SK-MEL-5 (cell line): Measurements from ENCODE around the gene PAFAH1B1. TPM values are rescaled to one million over a fixed set of nuclear protein-coding genes. Genes with fewer than 3 reads are reported as not detected.
"Not testable (repeated sequence)": the region's sequence is repeated elsewhere in the genome, so short reads cannot be mapped to it uniquely, and the experiment has no call there.

Experiments
- DNase-seq: peaks from one replicate; pipeline ENCODE4 v3.0.0-alpha.2; 2016; ENCODE audit warnings: low read depth, low spot score
- in situ Hi-C: cut with HindIII; loops from 2 replicates; pipeline ENCODE4 v1.10.0; 2016; ENCODE audit warnings: low sequenced_read_pairs, high pct_unique_total_duplicates, low pct_unique_long_range_greater_than_20kb
- total RNA-seq: library from RNA; depleted of rRNA; stranded (reverse); fragments of >200 nt; shearing (Covaris generic); gene quantifications from 2 replicates; pipeline ENCODE4 v1.2.3, GENCODE V29; 2014

PAFAH1B1 gene
- total RNA-seq, 1 experiment from 2014 or later = 110 TPM

DNA sequence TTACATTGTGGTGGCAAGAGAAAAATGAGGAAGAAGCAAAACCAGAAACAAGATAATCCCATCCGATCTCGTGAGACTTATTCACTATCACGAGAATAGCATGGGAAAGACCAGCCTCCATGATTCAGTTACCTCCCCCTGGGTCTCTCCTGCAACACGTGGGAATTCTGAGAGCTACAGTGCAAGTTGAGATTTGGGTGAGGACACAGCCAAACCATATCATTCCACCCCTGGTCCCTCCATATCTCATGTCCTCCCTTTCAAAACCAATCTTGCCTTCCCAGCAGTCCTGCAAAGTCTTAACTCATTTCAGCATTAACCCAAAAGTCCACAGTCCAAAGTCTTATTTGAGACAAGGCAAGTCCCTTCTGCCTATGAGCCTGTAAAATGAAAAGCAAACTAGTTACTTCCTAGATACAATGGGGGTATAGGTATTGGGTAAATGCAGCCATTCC is 28.5 kb downstream of the PAFAH1B1 start:
- not testable (repeated sequence) for DNase-seq
- in situ Hi-C loops = loop anchor here (25.0 kb wide), 1 partner anchor 135 kb away; no protein-coding TSS in a partner anchor

DNA sequence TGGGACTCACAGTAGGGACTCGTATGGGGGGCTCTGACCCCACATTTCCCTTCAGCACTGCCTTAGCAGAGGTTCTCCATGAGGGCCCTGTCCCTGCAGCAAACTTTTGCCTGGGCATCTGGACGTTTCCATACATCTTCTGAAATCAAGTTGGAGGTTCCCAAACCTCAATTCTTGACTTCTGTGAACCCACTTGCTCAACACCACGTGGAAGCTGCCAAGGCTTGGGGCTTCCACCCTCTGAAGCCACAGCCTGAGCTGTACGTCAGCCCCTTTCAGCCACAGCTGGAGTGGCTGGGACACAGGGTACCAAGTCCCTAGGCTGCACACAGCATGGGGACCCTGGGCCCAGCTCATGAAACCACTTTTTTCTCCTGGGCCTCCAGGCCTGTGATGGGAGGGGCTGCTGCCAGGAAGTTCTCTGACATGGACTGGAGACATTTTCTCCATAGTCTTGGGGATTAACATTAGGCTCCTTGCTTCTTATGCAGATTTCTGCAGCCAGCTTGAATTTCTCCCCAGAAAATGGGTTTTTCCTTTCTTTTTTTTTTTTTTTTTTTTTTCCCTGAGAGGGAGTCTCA is 29.4 kb downstream of the PAFAH1B1 start:
- in situ Hi-C loops = loop anchor here (25.0 kb wide), 1 partner anchor 136 kb away; no protein-coding TSS in a partner anchor
- DNase-seq = not testable (repeated sequence)

DNA sequence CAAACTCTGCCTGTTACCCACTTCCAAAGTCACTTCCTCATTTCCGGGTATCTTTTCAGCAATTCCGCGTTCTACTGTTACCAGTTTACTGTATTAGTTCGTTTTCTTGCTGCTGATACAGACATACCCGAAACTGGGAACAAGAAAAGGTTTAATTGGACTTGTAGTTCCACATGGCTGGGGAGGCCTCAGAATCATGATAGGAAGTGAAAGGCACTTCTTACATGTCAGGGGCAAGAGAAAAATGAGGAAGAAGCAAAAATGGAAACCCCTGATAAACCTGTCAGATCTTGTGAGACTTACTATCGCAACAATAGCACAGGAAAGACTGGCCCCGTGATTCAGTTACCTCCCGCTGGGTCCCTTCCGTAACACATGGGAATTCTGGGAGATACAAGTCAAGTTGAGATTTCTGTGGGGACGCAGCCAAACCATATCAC is 30.9 kb downstream of the PAFAH1B1 start:
- in situ Hi-C loops = loop anchor here (25.0 kb wide), 1 partner anchor 137 kb away; no protein-coding TSS in a partner anchor
- DNase-seq = no peak

DNA sequence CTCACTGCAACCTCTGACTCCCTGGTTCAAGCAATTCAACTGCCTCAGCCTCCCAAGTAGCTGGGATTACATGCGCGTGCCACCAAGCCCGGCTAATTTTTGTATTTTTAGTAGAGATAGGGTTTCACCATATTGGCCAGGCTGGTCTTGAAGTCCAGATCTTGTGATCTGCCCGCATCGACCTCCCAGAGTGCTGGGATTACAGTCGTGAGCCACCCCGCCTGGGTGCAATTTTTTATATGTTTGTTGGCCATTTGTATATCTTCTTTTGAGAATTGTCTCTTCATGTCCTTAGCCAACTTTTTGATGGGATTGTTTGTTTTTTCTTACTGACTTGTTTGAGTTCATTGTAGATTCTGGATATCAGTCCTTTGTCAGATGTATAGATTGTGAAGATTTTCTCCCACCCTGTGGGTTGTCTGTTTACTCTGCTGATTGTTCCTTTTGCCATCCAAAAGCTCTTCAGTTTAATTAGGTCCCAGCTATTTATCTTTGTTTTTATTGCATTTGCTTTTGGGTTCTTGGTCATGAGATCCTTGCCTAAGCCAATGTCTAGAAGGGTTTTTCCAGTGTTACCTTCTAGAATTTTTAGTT is 33.3 kb downstream of the PAFAH1B1 start:
- in situ Hi-C loops = not testable (repeated sequence)

DNA sequence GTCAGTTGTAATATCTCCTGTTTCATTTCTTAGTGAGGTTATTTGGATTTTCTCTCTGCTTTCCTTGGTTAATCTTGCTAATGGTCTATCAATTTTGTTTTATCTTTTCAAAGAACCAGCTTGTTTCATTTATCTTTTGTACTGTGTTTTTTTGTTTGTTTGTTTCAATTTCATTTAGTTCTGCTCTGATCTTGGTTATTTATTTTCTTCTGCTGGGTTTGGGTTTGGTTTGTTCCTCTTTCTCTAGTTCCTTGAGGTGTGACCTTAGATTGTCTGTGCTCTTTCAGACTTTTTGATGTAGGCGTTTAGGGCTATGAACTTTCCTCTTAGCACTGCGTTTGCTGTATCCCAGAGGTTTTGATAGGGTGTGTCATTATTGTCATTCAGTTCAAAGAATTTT is 35.5 kb downstream of the PAFAH1B1 start:
- in situ Hi-C loops = not testable (repeated sequence)

More for the DNA sequence above, 33.3 kb downstream of the PAFAH1B1 start:
- not testable (repeated sequence) for DNase-seq

DNA sequence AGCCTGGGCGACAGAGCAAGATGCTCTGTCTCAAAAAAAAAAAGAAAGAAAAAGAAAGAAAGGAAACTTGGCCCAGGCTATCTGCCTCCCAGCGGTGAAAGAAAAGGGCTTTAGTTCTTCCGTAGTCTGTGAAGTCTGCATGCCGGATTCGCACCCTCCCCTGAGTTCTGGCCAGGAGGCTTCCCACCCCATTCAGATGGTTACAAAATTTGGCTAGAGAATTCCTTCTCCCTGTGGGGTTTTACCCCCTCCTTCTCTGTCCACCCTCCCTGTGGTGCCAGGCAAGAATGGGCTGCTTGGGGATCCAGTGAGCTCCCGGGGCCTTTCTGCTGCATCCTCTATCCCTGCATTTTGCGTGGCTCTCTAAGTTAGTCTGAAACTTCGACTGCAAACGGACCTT is 37.8 kb downstream of the PAFAH1B1 start:
- in situ Hi-C loops = no loop called here
- DNase-seq = no peak

More for the DNA sequence above, 35.5 kb downstream of the PAFAH1B1 start:
- DNase-seq = not testable (repeated sequence)

DNA sequence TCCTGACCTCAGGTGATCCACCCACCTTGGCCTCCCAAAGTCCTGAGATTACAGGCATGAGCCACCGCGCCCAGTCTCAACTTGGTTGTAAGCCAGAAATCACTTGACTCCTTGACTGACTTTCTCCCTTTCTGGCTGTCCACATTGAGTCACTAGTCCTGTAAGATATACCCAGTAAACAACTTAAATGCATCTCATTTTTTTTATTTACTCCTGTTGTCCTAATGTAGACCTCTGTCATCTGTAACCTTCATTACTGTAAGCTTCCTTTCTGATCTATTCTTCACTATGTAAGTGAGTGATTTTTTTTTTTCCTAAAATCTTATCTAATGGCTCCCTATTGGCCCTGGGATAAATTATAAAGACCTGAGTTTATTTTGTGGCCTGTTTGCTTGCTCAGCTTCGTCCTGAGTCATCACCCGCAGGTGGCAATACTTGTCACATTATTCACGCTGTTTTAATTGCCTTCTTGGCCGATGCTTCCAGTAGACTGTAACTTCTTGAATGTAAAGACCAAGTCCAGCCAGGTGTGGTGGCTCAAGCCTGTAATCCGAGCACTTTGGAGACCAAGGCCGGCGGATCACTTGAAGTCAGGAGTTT is 41.0 kb downstream of the PAFAH1B1 start:
- DNase-seq = no peak
- in situ Hi-C loops = no loop called here

DNA sequence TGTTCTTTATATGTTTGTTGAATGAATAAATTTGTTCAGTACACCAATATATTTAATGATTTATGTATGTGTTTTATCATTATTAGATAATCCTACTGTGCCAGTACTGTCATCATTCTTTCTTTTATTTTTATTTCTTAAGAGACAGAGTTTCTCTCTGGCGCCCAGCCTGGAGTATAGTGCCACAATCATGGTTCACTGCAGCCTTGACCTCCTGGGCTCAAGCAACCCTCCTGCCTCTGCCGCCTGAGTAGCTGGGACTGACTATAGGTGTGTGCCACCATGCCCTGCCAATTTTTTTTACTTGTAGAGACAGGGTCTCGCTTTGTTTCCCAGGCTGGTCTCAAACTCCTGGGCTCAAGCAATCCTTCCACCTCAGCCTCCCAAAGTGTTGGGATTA is 41.8 kb downstream of the PAFAH1B1 start:
- no peak for DNase-seq
- in situ Hi-C loops = no loop called here

DNA sequence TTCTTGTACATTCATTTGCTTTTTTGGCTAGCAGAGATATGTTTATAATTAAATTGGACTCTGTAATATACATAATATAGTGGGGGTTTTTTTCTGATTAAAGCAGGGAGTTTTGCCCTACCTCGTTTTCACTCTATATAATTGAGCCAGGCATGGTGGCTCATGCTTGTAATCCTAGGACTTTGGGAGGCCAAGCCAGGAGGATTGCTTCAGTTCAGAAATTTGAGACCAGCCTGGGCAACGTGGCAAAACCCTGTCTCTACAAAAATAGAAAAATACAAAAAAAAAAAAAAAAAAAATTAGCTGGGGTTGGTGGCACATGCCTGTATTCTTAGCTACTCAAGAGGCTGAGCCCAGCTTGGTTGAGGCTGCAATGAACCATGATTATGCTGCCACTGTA is 42.2 kb downstream of the PAFAH1B1 start:
- in situ Hi-C loops = no loop called here
- DNase-seq = no peak

DNA sequence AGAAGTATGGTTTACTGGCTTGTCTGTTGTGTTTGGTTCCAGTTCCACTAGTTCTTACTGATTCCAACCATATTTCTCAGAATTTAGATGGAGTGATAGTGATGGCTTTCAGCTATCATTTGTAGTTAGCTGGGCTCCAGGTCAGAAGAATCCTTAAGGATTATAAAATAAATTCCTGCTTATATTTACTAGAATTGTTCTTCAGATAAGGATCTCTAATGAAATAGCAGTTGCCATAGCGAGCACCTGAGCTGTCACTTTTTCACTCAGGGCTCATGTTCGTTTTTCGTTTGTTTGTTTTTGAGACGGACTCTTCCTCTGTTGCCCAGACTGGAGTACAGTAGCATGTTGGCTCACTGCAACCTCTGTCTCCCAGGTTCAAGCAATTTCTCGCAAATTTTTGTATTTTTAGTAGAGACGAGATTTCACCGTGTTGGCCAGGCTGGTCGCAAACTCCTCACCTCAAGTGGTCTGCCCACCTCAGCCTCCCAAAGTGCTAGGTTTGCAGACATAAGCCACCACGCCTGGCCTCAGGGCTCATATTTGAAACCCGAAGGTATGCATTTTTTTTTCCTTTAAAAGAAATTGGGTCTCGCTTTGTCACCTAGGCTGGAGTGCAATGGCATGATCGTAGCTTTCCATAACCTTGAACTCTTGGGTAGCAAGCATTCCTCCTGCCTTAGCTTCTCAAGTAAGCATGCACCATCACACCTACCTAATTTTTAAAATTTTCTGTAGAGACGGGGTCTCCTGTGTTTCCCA is 42.9 kb downstream of the PAFAH1B1 start:
- in situ Hi-C loops = no loop called here
- no peak for DNase-seq

DNA sequence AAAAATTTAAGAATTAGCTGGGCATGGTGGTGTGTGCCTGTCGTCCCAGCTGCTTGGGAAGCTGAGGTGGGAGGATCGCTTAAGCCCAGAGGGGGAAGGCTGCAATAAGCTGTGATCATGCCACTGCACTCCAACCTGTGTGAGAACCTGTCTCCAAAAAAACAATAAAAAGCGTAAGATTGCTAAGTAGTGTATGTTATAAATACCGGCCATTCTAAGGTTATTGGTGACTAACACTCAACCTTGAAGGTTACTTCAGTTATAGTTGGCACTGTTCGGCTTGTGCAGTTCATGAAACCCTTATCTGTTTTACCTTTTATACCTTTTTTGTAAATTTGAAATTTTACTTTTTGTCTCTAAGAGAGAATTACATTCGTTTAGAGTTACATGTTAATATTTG is 44.0 kb downstream of the PAFAH1B1 start:
- in situ Hi-C loops = no loop called here

DNA sequence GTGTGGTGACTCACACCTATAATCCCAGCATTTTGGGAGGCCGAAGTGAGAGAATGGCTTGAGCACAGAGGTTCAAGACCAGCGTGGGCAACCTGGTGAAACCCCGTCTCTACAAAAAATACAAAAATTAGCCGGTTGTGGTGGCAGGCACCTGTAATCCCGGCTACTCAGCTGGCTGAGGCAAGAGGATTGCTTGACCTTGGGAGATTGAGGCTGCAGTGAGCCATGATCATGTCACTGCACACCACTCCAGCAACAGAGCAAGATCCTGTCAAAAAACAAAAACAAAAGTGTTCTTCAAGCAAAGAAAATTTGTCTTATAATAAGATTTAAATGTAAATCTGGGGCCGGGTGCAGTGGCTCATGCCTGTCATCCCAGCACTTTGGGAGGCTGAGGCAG is 51.5 kb downstream of the PAFAH1B1 start:
- DNase-seq = no peak
- in situ Hi-C loops = no loop called here

More for the DNA sequence above, 44.0 kb downstream of the PAFAH1B1 start:
- DNase-seq = no peak

DNA sequence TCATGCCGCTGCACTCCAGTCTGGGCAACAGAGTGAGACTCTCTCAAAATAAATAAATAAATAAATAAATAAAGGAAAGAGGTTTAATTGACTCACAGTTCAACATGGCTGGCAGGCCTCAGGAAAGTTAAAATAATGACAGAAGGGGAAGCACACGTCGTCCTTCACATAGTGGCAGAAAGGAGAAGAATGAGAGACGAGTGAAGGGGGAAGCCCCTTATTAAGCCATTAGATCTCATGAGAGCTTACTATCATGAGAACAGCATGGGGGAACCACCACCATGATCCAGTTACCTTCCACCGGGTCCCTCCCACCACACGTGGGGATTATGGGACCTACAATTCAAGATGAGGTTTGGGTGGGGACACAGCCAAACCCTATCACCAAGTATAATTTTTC is 54.5 kb downstream of the PAFAH1B1 start:
- in situ Hi-C loops = no loop called here
- DNase-seq = no peak

DNA sequence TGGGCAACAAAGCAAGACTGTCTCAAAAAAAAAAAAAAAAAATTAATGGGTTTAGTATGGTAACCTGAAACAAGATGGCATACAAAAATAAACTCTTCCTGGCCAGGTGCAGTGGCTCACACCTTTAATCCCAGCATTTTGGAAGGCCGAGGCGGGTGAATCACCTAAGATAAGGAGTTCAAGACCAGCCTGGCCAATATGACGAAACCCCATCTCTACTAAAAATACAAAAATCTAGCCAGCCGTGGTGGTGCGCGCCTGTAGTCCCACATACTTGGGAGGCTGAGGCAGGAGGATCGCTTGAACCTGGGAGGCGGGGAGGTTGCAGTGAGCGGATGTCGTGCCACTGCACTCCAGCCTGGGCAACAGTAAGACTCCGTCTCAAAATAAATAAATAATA is 55.7 kb downstream of the PAFAH1B1 start:
- in situ Hi-C loops = no loop called here
- DNase-seq = no peak

DNA sequence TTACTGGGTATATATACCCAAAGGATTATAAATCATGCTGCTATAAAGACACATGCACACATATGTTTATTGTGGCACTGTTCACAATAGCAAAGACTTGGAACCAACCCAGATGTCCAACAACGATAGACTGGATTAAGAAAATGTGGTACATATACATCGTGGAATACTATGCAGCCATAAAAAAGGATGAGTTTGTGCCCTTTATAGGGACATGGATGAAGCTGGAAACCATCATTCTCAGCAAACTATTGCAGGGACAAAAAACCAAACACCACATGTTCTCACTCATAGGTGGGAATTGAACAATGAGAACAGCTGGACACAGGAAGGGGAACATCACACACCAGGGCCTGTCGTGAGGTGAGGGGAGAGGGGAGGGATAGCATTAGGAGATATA is 59.5 kb downstream of the PAFAH1B1 start:
- DNase-seq, in situ Hi-C loops: not testable (repeated sequence)

DNA sequence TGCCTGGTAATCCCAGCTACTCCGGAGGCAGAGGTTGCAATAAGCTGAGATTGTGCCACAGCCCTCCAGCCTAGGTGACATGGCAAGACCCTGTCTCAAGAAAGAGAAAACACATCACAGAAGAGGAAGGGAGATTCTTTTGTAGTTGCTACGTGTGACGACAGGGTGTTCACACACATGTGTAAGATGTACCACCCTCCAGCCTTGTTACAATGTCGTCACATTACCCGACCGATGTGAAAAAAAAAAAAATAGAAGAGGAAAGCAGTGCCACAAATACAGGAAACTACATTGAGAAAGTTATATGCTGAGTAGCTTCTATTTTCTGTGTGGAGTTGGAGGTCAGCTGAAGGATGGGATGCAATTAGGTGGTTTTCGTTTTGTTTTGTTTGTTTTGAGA is 62.1 kb downstream of the PAFAH1B1 start:
- in situ Hi-C loops = no loop called here
- no peak for DNase-seq

DNA sequence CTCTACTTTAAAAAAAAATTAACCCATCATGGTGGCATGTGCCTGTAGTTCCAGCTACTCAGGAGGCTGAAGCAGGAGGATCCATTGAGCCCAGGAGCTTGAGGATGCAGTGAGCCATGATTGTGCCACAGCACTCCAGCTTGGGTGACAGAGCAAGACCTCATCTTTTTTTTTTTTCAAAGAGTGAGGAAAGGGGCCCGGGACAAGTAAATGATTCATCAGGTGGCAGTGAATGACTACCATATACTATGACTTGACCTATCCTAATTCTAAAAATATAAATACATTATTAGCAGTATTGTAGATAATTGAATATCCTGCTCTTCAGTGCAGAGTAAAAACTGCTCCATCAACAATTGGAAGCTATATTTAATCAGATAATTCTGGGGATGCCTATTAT is 62.8 kb downstream of the PAFAH1B1 start:
- in situ Hi-C loops = no loop called here
- no peak for DNase-seq

DNA sequence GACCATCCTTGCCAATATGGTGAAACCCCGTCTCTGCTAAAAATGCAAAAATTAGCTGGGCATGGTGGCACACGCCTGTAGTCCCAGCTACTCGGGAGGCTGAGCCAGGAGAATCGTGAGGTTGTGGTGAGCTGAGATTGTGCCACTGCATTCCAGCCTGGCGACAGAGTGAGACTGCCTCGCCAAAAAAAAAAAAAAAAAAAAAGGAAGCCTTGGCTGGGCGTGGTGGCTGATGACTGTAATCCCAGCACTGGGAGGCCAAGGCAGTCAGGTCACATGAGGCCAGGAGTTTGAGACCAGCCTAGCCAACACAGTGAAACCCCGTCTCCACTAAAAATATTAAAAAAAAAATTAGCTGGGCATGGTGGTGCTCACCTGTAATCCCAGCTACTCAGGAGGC is 65.9 kb downstream of the PAFAH1B1 start:
- in situ Hi-C loops, DNase-seq: not testable (repeated sequence)
